ENCODE measurements around the gene IQGAP3.

DNA sequence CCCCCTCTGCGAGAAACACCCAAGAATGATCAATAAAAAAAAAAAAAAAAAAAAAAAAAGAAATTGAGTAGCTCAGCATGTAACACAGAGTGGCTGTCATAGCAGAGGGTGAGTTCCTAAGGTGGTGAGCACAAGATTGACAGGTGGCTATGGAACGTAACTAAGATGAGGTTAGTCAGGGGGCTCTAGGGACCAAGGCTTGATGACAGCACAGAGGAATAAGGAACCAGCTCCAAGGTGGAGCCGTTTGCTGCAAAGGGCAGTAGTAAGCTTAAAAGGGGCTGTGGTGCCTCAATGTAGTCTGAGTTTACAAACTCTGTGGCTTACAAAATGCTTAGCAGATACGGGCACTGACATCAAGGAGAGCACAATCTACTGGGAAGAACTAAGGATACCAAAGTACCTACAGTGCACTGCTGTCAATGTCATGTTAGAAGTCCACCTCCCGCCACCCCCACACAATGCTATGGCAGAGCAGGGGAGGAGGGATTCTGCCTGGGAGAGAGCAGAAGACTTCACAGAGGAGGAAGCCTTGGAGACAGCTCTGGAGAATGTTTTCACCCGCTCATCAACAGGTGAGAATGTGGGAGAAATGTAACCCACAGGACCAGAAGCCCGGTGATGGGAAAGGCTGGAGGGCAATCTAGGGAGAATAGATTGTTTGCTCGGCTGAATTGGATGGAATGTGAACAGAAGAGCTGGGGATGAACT lies 13.1 kb downstream of the IQGAP3 start:
- TF ChIP-seq, protein P1, sequence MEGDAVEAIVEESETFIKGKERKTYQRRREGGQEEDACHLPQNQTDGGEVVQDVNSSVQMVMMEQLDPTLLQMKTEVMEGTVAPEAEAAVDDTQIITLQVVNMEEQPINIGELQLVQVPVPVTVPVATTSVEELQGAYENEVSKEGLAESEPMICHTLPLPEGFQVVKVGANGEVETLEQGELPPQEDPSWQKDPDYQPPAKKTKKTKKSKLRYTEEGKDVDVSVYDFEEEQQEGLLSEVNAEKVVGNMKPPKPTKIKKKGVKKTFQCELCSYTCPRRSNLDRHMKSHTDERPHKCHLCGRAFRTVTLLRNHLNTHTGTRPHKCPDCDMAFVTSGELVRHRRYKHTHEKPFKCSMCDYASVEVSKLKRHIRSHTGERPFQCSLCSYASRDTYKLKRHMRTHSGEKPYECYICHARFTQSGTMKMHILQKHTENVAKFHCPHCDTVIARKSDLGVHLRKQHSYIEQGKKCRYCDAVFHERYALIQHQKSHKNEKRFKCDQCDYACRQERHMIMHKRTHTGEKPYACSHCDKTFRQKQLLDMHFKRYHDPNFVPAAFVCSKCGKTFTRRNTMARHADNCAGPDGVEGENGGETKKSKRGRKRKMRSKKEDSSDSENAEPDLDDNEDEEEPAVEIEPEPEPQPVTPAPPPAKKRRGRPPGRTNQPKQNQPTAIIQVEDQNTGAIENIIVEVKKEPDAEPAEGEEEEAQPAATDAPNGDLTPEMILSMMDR (IDR thresholded peaks at IDR 0.05) = no peak
- TF ChIP-seq POLR2A (IDR thresholded peaks at IDR 0.05; ENCODE audit: low read depth) = no peak
- no peak for TF ChIP-seq POLR2AphosphoS5 (IDR thresholded peaks at IDR 0.05)

Measured in esophagus muscularis mucosa (tissue), 3 donors.